ENCODE data around the gene RPP14.

The RPP14 gene

DNA sequence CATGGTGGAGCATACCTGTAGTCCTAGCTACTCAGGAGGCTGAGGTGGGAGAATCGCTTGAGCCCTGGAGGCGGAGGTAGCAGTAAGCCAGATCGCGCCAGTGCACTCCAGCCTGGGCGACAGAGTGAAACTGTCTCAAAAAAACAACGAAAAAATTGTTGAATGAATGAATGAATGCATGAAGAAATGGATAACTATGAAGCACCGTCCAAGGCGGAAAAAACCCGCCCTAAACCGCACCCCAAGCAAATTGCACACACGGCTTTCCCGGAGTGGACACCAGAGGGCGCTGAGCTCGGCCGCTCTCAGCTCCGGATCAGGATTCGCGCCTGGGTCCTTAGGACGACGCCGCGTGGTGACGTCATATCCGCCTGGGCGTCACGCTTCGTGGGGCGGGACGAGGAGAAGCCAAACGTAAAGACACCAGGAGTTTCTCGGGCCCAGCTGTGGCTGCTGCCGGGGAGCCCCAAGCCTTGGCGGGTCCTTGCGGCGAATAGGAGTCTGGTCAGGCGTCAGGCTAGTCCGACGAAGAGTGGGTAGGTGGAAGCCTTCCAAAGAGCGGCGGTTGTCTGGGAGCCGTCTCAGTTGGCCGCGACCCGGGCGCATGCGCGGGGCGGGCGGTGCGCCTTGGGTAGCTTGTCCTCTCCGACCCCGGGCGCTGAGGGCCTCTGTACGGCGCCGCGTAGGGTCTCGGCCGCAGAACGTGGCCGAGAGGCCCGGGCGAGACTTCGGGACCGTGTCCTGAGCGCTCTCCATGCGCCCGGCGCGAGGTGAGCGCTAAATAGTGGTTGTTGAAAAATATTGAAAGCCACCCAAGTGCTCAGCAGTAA, at the start of gene RPP14, which contains the start of gene HTD2 (continued):
- TF ChIP-seq, protein P1, sequence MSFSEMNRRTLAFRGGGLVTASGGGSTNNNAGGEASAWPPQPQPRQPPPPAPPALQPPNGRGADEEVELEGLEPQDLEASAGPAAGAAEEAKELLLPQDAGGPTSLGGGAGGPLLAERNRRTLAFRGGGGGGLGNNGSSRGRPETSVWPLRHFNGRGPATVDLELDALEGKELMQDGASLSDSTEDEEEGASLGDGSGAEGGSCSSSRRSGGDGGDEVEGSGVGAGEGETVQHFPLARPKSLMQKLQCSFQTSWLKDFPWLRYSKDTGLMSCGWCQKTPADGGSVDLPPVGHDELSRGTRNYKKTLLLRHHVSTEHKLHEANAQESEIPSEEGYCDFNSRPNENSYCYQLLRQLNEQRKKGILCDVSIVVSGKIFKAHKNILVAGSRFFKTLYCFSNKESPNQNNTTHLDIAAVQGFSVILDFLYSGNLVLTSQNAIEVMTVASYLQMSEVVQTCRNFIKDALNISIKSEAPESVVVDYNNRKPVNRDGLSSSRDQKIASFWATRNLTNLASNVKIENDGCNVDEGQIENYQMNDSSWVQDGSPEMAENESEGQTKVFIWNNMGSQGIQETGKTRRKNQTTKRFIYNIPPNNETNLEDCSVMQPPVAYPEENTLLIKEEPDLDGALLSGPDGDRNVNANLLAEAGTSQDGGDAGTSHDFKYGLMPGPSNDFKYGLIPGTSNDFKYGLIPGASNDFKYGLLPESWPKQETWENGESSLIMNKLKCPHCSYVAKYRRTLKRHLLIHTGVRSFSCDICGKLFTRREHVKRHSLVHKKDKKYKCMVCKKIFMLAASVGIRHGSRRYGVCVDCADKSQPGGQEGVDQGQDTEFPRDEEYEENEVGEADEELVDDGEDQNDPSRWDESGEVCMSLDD (tag by site-specific recombination; IDR thresholded peaks at IDR 0.05): no peak
- TF ChIP-seq ZFHX2 (tag by site-specific recombination; conservative IDR thresholded peaks at IDR 0.05) (peak; percentile 43), REPIN1 (tag by site-specific recombination; IDR thresholded peaks at IDR 0.05; ENCODE audit: low read depth) (no peak), HOXD13 (CRISPR knock-in tag; IDR thresholded peaks at IDR 0.05; ENCODE audit: borderline replicate concordance) (no peak), BCL11A (tag by site-specific recombination; IDR thresholded peaks at IDR 0.05; ENCODE audit: low read depth) (no peak), ZNF184 (tag by site-specific recombination; IDR thresholded peaks at IDR 0.05) (no peak), ZNF24 (tag by site-specific recombination; IDR thresholded peaks at IDR 0.05) (peak; percentile 89), ZNF48 (tag by site-specific recombination; IDR thresholded peaks at IDR 0.05) (no peak), PRDM1 (tag by site-specific recombination; IDR thresholded peaks at IDR 0.05) (no peak), PRDM6 (tag by site-specific recombination; IDR thresholded peaks at IDR 0.05) (no peak), SCRT1 (tag by site-specific recombination; IDR thresholded peaks at IDR 0.05; ENCODE audit: borderline replicate concordance) (no peak), ZNF266 (tag by site-specific recombination; IDR thresholded peaks at IDR 0.05; ENCODE audit: low read depth) (no peak), OVOL3 (tag by site-specific recombination; IDR thresholded peaks at IDR 0.05) (no peak), ZNF239 (tag by site-specific recombination; IDR thresholded peaks at IDR 0.05) (no peak), ZBTB26 (tag by site-specific recombination; optimal IDR thresholded peaks at IDR 0.05) (peak; percentile 49), ZFP3 (tag by site-specific recombination; IDR thresholded peaks at IDR 0.05; ENCODE audit: low read depth) (no peak)
- TF ChIP-seq, protein P2, sequence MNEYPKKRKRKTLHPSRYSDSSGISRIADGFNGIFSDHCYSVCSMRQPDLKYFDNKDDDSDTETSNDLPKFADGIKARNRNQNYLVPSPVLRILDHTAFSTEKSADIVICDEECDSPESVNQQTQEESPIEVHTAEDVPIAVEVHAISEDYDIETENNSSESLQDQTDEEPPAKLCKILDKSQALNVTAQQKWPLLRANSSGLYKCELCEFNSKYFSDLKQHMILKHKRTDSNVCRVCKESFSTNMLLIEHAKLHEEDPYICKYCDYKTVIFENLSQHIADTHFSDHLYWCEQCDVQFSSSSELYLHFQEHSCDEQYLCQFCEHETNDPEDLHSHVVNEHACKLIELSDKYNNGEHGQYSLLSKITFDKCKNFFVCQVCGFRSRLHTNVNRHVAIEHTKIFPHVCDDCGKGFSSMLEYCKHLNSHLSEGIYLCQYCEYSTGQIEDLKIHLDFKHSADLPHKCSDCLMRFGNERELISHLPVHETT (tag by site-specific recombination; IDR thresholded peaks at IDR 0.05): peak; percentile 55; the same call in 1 of the 2 replicates
- TF ChIP-seq, protein P3, sequence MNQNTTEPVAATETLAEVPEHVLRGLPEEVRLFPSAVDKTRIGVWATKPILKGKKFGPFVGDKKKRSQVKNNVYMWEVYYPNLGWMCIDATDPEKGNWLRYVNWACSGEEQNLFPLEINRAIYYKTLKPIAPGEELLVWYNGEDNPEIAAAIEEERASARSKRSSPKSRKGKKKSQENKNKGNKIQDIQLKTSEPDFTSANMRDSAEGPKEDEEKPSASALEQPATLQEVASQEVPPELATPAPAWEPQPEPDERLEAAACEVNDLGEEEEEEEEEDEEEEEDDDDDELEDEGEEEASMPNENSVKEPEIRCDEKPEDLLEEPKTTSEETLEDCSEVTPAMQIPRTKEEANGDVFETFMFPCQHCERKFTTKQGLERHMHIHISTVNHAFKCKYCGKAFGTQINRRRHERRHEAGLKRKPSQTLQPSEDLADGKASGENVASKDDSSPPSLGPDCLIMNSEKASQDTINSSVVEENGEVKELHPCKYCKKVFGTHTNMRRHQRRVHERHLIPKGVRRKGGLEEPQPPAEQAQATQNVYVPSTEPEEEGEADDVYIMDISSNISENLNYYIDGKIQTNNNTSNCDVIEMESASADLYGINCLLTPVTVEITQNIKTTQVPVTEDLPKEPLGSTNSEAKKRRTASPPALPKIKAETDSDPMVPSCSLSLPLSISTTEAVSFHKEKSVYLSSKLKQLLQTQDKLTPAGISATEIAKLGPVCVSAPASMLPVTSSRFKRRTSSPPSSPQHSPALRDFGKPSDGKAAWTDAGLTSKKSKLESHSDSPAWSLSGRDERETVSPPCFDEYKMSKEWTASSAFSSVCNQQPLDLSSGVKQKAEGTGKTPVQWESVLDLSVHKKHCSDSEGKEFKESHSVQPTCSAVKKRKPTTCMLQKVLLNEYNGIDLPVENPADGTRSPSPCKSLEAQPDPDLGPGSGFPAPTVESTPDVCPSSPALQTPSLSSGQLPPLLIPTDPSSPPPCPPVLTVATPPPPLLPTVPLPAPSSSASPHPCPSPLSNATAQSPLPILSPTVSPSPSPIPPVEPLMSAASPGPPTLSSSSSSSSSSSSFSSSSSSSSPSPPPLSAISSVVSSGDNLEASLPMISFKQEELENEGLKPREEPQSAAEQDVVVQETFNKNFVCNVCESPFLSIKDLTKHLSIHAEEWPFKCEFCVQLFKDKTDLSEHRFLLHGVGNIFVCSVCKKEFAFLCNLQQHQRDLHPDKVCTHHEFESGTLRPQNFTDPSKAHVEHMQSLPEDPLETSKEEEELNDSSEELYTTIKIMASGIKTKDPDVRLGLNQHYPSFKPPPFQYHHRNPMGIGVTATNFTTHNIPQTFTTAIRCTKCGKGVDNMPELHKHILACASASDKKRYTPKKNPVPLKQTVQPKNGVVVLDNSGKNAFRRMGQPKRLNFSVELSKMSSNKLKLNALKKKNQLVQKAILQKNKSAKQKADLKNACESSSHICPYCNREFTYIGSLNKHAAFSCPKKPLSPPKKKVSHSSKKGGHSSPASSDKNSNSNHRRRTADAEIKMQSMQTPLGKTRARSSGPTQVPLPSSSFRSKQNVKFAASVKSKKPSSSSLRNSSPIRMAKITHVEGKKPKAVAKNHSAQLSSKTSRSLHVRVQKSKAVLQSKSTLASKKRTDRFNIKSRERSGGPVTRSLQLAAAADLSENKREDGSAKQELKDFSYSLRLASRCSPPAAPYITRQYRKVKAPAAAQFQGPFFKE (tag by site-specific recombination; IDR thresholded peaks at IDR 0.05; ENCODE audit: borderline replicate concordance): no peak
- TF ChIP-seq, protein P4, sequence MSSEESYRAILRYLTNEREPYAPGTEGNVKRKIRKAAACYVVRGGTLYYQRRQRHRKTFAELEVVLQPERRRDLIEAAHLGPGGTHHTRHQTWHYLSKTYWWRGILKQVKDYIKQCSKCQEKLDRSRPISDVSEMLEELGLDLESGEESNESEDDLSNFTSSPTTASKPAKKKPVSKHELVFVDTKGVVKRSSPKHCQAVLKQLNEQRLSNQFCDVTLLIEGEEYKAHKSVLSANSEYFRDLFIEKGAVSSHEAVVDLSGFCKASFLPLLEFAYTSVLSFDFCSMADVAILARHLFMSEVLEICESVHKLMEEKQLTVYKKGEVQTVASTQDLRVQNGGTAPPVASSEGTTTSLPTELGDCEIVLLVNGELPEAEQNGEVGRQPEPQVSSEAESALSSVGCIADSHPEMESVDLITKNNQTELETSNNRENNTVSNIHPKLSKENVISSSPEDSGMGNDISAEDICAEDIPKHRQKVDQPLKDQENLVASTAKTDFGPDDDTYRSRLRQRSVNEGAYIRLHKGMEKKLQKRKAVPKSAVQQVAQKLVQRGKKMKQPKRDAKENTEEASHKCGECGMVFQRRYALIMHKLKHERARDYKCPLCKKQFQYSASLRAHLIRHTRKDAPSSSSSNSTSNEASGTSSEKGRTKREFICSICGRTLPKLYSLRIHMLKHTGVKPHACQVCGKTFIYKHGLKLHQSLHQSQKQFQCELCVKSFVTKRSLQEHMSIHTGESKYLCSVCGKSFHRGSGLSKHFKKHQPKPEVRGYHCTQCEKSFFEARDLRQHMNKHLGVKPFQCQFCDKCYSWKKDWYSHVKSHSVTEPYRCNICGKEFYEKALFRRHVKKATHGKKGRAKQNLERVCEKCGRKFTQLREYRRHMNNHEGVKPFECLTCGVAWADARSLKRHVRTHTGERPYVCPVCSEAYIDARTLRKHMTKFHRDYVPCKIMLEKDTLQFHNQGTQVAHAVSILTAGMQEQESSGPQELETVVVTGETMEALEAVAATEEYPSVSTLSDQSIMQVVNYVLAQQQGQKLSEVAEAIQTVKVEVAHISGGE (tag by site-specific recombination; conservative IDR thresholded peaks at IDR 0.05; ENCODE audit: low read depth): peak; percentile 77
- TF ChIP-seq, protein P5, sequence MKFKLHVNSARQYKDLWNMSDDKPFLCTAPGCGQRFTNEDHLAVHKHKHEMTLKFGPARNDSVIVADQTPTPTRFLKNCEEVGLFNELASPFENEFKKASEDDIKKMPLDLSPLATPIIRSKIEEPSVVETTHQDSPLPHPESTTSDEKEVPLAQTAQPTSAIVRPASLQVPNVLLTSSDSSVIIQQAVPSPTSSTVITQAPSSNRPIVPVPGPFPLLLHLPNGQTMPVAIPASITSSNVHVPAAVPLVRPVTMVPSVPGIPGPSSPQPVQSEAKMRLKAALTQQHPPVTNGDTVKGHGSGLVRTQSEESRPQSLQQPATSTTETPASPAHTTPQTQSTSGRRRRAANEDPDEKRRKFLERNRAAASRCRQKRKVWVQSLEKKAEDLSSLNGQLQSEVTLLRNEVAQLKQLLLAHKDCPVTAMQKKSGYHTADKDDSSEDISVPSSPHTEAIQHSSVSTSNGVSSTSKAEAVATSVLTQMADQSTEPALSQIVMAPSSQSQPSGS (tag by site-specific recombination; IDR thresholded peaks at IDR 0.05; ENCODE audit: low read depth): peak; percentile 99

Measured in HEK293 (cell line).